Renal cortical epithelial cell (primary cell): Measurements from ENCODE around the gene SMOC2. TPM values are rescaled to one million over a fixed set of nuclear protein-coding genes. Genes with fewer than 3 reads are reported as not detected.

Source experiments
- DNase-seq: peaks from one replicate; pipeline ENCODE4 v3.0.0-alpha.2; 2011; ENCODE audit warnings: low read depth
- total RNA-seq: library from RNA; depleted of rRNA; stranded (reverse); fragments of >200 nt; gene quantifications from 2 replicates; pipeline ENCODE4 v1.2.3, GENCODE V29; 2014

The SMOC2 gene
- total RNA-seq, 1 donor from 2014 or later: 0.10 TPM

DNA sequence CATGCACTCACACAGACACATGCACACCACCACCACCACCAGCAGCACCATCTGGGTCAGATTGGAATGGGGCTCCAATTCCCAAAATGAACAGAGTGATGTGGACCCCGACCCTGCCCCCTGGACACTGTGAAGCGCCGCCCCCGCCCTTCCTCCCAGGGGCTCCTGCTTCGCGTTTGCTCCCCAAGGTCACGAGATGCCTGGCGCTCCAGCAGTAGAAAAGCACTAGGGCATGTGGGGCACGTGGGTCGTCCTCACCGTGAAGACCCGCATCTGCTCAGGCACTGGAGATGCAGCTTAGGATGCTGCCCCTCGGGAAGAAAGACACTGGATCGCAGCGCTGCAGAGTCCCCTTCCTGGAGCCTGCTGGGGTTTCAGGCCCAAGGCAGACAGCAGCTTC lies 184.0 kb downstream of the SMOC2 start:
- no peak for DNase-seq

DNA sequence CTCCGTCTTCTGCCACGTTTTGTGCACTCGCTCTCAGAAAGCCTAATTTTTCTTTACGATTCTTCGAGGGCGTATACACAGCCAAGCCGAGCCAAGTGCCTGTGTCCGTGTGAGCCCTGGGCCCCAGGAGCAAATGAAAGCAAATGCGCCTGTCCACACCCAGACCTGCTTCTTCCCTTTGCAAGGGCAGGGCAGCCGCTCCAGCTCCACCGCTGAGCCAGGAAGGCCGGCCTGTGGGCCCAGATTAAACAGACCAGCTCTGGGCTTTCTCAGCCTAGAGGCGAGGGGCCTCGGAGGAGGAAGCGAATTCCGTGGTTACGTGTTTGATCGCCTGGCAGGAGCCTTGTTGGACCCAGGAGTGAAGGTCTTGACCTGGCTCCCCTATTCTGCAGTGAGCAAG lies 184.6 kb downstream of the SMOC2 start:
- no peak for DNase-seq

DNA sequence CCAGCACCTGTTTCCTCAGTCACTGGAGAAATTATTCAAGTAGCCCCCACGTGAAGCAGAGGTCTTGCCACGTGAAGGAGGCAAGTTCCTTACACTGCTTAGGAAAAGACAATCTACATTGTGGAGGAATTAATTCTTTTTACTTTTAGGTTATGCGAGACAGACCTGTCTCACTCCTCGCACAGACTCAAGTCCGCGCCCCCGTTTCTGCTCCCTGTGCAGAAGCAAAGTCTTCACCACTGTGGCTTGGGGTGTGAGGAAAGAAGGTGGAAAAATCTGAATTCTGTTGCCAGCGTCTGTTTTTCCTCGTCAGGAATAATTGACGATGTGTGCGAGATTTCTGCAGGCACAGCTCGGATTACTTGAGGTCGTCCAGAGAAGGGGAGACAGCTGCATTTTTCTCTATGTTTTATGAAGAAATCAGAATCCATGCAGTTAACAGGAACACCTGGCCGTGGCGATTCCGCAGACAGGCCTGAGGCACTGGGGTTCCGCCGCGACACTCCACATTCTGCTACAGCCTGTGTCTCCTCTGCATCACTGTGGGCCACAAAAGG lies 185.1 kb downstream of the SMOC2 start:
- DNase-seq: no peak

DNA sequence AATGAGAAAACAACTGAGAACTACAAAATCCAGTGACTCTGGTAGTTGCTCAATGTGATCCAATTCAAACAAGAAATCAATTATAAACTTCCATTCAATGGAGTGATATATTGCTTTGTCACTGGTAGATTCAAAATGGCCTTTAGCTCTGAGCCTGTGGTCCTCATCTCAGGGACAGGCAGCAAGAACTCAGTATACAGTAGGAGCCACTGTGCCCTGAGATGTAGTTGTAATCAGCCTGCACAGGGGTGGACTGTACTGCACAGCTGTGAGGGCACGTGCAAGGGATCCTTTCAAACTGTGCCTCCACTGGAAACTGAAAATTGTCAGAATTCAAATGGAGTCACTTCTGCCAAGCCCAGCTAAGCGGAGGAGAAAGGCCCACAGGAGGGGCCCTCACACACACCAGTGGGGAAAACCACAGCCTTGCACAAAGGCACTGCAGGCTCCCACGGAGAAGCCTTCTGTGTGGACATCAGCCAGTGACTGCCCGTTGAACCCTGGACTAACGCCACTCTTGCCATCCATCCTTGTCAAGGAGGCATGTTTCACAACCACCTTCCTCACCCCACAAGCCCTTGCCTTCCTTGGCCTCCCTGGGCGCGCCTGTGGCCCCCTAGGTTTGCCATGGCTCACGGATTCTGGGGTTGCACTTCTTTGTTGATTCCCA lies 186.7 kb downstream of the SMOC2 start:
- DNase-seq: no peak

DNA sequence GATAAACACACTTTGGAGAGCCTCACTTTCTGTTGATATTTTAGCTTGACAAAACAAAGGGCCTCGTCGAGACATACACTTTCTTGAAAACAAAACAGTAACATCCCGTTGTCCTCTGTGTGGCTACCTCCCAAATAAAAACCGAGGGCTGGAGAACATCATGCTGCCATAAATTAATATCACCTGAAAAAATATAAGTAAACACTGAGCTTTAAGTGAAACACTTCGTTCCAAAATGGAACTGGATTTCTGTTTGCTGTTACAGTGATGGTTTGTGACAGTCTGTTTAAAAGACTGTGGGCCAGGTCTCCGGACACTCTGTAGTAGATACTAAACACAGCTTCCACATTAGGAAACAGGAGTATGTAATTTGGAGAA lies 187.2 kb downstream of the SMOC2 start:
- DNase-seq: no peak

DNA sequence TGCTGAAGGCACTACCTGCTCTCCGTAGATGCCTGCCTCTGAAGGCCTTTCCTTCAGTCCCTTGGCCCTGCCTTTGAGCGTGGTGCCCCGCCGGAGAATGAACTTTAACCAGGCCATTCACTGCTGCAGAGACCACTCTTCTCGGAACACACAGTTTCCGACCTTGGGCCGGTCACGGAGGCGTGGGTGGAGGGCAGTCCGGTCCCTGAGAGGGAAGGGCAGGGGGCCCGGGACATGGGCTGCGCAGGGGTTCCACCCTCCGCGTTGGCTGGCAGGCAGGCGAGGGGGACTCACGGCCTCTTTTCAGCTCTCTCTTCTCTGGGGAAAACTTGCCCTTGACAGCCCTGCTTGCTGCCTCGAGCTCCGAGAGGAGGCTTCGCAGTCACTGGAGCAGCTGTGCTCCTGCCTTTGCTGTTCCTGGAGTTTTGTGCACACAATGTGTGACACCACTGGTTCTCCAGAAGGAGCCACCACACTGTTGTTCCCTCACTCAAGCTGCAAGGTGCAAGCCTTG lies 187.8 kb downstream of the SMOC2 start:
- no peak for DNase-seq

DNA sequence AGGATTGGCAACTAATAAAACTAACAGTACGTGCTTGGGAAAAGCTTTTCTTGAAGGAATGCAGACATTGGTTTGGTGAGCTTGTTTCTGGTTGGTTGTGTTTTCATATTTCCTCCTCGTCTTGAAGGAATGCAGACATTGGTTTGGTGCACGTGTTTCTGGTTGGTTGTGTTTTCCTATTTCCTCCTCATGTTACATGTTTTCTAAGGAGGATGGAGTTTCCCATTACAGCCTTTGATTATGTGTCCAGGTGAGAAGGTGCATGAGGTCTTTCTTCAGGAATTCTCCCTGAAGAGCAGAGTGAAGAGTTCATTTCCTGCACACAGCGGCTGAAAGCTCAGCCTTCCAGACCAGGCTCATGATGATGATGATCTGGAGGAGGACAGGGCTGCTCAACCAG lies 190.6 kb downstream of the SMOC2 start:
- DNase-seq: peak; percentile 28

DNA sequence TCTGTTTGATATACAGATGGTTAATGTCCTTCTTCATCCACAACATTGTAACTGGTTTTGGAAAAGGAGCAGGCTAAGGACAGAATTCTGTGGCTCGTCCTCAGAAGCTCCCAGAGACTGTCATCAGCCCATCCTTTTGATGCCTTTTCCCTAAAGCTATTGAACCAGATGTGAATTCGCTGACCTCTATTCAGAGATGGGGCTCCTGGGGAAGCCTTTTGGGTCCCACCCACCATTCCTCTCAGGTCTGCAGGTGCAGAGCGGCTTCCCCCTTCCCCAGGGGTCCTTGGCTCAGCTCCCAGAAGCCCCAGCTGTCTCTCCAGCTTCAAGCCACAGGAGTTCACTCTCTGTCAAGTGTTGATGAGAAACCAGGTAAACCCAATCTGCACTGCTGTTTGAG lies 191.7 kb downstream of the SMOC2 start:
- DNase-seq: no peak

DNA sequence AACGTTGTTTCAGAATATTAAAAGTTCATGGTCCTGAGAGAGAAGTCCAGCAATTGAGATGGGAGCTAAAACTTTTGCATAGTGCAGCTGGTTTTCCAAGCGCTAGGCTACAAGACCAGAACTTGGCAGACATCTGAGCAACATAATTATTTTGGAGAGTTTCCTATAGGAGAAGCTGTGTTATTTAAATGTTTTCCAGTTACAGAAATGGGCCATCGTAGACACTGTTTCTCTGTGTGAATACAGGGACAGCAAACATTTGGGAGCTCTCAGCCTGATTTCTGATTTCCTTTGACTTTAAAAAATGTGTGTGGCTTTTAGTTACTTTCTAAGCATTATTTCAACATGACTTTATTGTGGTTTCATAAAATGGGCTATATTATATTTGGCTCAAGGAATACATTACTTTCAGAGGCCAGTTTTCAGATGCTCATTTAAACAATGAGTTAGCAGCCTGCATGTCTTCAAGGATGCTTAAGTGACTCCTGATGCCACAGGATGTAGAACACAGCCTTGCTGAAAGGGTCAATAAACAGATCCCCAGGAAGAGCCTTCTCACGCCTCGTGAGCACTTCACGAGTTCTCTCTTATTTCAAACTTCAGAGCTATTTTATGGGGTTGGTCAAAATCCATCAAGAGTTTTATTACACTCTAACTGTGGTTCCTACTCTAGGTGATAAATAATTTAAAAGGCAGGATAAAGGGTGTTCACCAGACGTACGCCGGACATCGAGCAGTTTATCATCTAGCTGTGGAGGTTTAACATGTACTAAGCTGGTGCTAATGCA lies 193.8 kb downstream of the SMOC2 start:
- no peak for DNase-seq

DNA sequence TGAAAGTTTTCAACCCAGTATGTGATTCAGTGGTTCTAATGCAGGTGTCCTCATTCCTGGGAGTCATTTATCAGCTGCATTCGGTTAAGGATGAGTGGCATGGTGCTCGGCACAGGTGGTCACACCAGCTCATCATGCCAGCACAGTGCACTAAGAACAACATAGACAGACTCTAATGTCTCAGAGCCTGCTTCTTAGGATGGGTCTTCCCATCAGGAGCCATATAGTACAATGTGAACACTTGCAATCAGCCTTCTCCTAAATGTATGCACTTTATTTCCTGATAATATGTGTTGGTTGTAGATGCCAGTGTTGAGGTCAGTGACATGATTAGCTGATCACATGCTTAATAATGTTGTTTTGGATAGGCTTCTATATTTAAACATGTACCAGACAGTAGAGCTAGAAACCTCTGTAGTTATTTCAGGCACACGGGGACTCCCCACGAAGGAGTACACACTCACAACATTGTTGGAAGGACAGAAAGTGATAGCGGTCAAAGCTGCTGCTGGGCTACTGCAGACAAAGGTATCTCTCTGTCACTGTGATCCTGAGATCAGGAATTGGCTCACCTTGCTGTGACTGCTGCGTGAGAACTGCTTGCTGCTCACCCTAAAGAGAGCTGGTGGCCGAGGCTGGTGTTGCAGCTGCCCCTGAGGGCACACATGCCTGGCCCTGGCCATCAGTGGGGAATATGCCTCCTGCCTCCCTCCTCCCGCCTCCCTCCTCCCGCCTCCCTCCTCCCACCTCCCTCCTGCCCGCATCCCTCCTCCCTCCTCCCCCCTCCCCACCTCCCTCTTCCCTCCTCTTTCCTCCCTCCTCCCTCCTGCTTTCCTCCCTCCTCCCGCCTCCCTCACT lies 195.4 kb downstream of the SMOC2 start:
- no peak for DNase-seq

DNA sequence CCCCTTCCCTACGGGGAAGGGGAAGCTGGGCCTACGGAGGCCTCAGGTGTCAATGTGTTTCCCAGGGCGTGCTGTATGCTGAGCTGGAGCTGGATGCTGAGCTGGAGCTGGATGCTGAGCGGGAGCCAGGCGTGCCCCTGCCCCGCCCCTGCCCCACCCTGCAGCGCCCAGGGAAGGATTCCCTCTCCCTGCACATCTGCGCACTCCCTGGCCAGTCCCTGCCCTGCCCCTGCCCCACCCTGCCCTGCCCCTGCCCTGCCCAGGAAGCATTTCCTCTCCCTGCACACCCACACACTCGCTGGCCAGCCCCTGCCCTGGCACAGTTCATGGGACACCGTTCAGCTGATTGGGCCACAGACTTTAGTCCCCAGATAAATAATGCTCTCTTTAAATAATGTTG lies 196.8 kb downstream of the SMOC2 start:
- no peak for DNase-seq

DNA sequence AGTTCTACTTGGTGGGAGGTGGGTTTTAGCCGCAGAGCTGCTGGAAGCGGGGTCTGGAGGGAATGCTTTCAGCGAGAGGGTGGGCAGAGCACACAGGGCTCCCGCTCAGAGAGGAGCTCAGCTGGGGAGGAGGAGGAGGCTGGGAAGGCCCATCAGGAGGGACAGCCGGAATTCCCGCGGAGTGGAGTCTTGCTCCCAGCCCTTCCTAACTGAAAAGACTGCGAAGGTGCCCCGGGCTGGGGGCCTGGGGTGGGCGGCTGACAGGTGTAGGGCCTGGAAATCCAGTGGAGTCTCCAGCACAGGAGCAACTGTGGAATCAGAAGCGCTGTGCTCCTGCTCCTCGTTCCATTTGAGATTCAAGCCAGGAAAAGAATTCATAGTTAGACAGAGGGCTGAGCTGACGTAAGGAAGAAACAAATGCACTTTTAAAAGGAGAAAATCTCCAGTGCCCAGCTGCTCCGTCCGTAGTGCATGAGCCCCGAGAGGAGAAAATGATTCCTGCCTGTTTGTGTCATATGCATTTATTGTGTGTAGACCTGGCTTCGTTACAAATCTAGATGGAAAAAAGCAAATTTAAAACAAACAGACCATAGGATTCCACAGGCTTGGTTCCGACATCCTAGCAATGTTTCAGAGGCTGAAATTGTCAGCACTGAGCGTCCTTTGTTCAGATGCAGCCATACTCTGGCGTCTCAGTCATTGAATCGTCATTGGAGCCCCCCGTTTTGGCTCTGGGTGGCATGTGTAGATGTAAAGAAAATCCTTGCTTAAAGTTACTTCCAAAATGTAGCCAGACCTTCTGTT lies 197.7 kb downstream of the SMOC2 start:
- no peak for DNase-seq

DNA sequence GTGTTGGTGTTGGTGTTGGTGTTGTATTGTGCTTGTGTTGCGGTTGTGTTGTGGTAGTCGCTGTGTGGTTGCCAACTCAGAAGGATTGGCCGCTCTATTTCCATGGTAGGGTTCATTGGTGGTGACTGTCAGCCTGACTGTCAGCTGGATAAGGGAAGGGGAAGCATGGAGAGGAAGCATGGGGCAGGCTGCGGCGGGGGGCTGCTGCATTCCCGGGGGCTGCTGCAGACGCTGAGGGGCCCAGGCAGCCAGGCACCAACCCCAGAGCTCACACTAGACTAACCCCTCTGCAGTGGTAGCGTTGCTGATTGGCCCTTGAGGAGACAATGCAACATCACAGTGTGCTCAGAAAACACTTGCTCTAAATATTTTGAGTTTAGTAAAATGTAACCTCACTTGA lies 199.2 kb downstream of the SMOC2 start:
- no peak for DNase-seq

DNA sequence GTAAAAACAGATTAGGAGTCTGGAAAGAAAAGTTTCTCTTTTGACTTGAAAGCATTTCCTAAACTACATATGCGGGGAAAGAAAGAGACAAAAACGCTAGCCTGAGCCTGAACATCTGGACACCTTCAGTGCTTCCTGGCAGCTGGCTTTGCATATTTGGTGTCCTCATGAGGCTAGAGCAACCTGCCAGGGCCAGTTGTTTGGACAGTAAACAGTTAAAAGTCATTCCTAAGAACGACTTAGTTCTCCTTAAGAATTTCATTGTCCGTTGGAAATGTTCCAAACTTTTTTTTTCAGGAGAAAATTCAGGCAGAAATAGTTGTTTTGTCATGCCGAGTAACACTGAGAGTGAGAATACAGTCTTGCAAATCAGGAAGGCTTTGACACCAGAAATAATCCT lies 199.8 kb downstream of the SMOC2 start:
- DNase-seq: peak; percentile 42

DNA sequence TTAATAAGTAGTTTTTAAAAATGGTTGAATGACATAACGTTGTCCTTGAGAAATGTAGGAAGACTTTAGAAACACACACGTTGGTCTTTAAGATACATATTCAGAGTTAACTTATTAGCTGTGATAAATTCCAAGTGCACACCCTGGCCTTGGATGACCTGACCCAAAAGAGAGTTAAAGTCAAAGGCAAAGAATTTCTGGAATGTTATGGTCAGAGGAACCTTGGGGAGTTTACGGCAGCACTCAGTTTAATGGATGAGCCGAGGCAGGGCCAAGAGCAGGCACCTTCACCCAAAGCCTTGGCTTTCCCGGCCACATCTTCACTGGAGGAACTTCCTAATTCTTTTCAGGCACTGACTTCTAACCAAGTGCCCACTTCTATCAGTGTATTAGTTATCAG lies 200.5 kb downstream of the SMOC2 start:
- DNase-seq: peak; percentile 71

DNA sequence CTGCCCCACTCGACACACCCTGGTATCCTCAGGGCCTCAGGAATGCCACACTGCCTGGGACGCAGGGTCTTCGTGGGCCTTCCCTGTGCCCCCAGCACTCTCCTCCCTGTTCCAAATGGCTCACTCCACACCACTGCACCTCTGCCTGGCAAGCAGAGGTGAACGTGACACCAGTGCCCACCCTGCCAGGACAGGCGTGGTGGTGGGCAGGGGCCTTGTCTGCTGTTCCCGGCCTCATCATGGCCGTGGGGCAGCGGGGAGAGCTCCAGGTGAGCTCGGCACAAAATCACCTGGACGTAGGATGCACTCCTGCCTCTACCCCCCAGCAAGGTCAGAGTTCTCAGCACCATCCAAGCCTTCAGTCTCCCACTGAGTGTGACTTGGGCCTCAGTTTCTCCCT lies 202.4 kb downstream of the SMOC2 start:
- no peak for DNase-seq

DNA sequence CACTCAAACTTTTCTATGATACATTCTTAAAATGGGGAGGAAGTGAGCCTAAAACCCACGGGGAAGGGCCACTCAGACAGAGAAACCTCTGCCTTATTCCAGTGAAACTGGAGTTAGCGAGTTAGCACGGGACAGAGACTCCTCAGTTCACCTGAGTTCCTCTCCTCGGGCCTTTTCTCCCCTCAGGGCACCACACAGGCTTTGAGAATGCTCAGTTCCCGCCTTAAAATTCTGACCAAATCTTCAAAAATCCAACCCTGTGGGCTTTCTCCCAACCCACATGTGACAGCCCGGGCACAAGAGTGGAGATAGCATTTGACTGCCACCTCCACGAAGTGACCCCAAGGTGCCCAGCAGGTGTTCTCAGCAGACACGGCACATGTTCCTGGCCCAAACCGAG lies 204.3 kb downstream of the SMOC2 start:
- DNase-seq: no peak

DNA sequence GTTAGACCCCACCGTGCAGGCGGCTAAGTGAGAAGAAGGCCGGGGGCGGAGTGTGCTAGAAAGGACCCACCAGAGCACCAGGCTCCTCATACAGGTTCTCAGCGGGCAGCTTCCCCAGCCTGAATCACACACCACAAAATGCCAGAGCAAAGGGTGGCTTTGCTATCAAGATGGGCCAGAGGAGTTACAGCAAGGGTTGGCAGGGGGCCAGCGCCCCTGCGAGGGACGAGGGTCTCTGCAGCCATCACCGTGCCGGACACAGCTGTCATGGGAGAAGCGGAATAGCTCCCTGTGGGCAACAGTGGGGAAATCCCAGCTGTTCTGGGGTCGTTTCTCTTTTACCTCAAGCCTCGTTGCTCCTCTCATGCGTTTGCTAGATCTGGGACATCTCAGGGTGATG lies 206.3 kb downstream of the SMOC2 start:
- DNase-seq: no peak

DNA sequence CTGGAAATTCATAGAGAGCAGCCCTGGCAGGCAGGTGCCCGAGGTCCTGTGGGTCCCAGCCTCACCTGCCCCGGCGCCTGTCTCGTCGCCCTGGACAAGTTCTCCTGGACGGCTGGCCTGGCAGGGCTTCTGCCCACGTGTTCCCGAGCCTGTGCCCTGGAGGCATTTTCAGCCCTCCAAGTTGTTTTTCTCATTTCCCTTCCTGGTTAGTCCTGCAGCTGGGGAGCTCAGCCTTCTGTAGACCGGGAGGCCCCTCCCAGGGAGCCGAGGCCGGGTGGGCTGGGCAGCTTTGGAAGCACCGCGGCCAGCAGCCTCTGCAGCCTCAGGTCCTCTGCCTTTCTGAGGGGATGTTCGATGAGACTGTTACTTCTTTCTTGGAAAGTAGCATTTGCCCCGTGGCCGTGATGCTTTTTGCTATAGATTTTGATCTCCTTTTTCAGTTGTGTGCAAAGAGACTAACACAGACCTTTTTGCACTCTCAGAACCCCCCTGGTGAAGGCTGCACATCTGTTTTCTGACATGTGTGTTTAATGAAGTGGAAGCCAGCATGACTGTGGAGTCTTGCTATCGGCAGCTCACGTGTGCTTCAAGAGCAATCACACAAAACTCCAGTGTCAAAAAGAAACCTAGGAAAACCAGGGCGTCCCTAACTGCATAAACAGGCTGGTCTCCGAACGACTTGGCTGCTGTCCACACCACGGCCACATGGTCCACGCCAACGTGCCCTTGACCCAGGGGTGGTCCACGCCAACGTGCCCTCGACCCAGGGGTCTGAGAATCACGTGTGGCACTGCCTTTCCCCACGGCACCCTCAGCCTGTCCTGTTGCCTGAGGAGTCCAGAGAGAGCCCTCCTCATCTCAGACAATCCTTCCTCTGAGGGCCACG lies 207.5 kb downstream of the SMOC2 start:
- DNase-seq: peak; percentile 70

DNA sequence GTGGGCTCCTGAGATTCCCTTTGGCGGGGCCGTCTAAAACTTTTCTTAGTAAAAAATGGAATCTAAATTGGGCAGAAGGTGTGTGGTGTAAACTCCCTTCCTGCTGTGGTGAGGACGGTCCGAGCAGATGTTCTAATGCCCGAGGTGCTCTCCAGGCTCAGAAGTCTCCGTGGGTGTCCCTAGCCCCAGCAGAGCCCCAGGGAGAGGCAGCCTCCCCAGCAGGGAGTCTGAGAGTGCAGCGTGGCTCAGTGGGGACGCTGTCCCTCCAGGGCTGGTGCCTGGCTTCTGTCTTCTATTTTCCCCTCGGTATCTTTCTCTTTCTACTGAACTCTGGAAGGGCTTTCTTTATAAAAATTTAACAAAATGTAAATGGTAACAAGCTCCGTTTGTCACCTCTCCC lies 208.2 kb downstream of the SMOC2 start:
- DNase-seq: no peak
